Jurkat, Clone E6-1 (cell line): Measurements from ENCODE around the gene PELI3.

Experiments
- DNase-seq: peaks from one replicate; pipeline ENCODE4 v3.0.0-alpha.2; 2011; ENCODE audit warnings: low read depth, low spot score
- H3K4me3 ChIP-seq: 2 replicates; pipeline ENCODE4 v1.5.1; 2011; ENCODE audit warnings: mild to moderate bottlenecking, low read length, control low read depth, moderate library complexity

The PELI3 gene

GRCh38 chr11:66492161-66492865, 25.6 kb downstream of the PELI3 start:
- no peak overlapping the region for H3K4me3 ChIP-seq
- peak; percentile 46 for DNase-seq

- DNase-seq: no peak
- H3K4me3 ChIP-seq: no peak overlapping the region
Observed at GRCh38 chr11:66493130-66493529, 26.4 kb downstream of the PELI3 start.

- DNase-seq: no peak
- no peak overlapping the region for H3K4me3 ChIP-seq
Observed at GRCh38 chr11:66494458-66494857, 27.8 kb downstream of the PELI3 start.

GRCh38 chr11:66494935-66495334, 28.2 kb downstream of the PELI3 start:
- H3K4me3 ChIP-seq: no peak overlapping the region
- DNase-seq: no peak

GRCh38 chr11:66495401-66495854, 28.7 kb downstream of the PELI3 start:
- DNase-seq: no peak
- no peak overlapping the region for H3K4me3 ChIP-seq

- no peak overlapping the region for H3K4me3 ChIP-seq
- DNase-seq: no peak
Observed at GRCh38 chr11:66497206-66497605, 30.5 kb downstream of the PELI3 start.

GRCh38 chr11:66498506-66498905, 31.8 kb downstream of the PELI3 start:
- no peak overlapping the region for H3K4me3 ChIP-seq
- no peak for DNase-seq

- no peak overlapping the region for H3K4me3 ChIP-seq
- DNase-seq: no peak
Observed at GRCh38 chr11:66505276-66505816, 38.6 kb downstream of the PELI3 start.

GRCh38 chr11:66509131-66509561, 42.4 kb downstream of the PELI3 start:
- DNase-seq: no peak

GRCh38 chr11:66510271-66510989, 43.7 kb downstream of the PELI3 start, which contains the start of gene BBS1:
TSS of gene BBS1 (plus strand) at chr11:66510635. CDS start at chr11:66510660, 25 bp downstream.
- DNase-seq: peak; percentile 57
- peak within 1 kb of the TSS; percentile 95 for H3K4me3 ChIP-seq

More at GRCh38 chr11:66509131-66509561, 42.4 kb downstream of the PELI3 start:
- H3K4me3 ChIP-seq: no peak overlapping the region

GRCh38 chr11:66510990-66511339, 44.3 kb downstream of the PELI3 start:
- H3K4me3 ChIP-seq: peak overlapping the region; percentile 95
- DNase-seq: no peak

- no peak for DNase-seq
- no peak overlapping the region for H3K4me3 ChIP-seq
Observed at GRCh38 chr11:66523611-66524010, 56.9 kb downstream of the PELI3 start.

- DNase-seq: no peak
- no peak overlapping the region for H3K4me3 ChIP-seq
Observed at GRCh38 chr11:66524304-66525040, 57.8 kb downstream of the PELI3 start.
